Mesenchymal stem cell (in vitro differentiated cells and primary cell): ENCODE data around the gene NAALADL2.

Experiments
- DNase-seq: peaks from one replicate; pipeline ENCODE4 v3.0.0-alpha.2; 2013
- H2AFZ ChIP-seq: one replicate; pipeline ENCODE4 v1.6.1; 2013; ENCODE audit warnings: low read depth, mild to moderate bottlenecking, control low read depth, inconsistent platforms, low read length, moderate library complexity
- H2AK5ac ChIP-seq: 2 replicates; pipeline ENCODE4 v1.6.1; 2013; ENCODE audit warnings: low read length, moderate library complexity, mild to moderate bottlenecking, inconsistent platforms; ENCODE audit not compliant: severe bottlenecking
- H2BK120ac ChIP-seq: one replicate; pipeline ENCODE4 v1.6.1; 2013; ENCODE audit warnings: low read depth, mild to moderate bottlenecking, inconsistent platforms, low read length, moderate library complexity
- H2BK12ac ChIP-seq, 2 experiments: one replicate each; pipeline ENCODE4 v1.6.1; 2013; ENCODE audit warnings: inconsistent platforms in 2 of 2, low read length in 2 of 2, mild to moderate bottlenecking in 2 of 2, moderate library complexity in 2 of 2, control low read depth in 1 of 2
- H2BK15ac ChIP-seq: one replicate; pipeline ENCODE4 v1.6.1; 2013; ENCODE audit warnings: mild to moderate bottlenecking, low read depth, inconsistent platforms; ENCODE audit not compliant: poor library complexity, severe bottlenecking
- H2BK5ac ChIP-seq: 2 replicates; pipeline ENCODE4 v1.6.1; 2013; ENCODE audit warnings: low read depth, mild to moderate bottlenecking, low read length, control low read depth, inconsistent platforms; ENCODE audit not compliant: poor library complexity, severe bottlenecking
- H3K14ac ChIP-seq, 2 experiments: one replicate each; pipeline ENCODE4 v1.6.1; 2013; ENCODE audit warnings: inconsistent platforms in 2 of 2, low read length in 2 of 2, control low read depth in 1 of 2, mild to moderate bottlenecking in 1 of 2, moderate library complexity in 1 of 2
- H3K18ac ChIP-seq, 2 experiments: one replicate each; pipeline ENCODE4 v1.6.1; 2013; ENCODE audit warnings: inconsistent platforms in 2 of 2, low read length in 2 of 2, control low read depth in 1 of 2, low read depth in 1 of 2, mild to moderate bottlenecking in 1 of 2
- H3K23ac ChIP-seq, 2 experiments: one replicate each; pipeline ENCODE4 v1.6.1; 2013; ENCODE audit warnings: inconsistent platforms in 2 of 2, low read length in 2 of 2, mild to moderate bottlenecking in 2 of 2, moderate library complexity in 2 of 2, control low read depth in 1 of 2
- H3K27ac ChIP-seq: 2 replicates; pipeline ENCODE4 v1.5.1; 2013; ENCODE audit warnings: mild to moderate bottlenecking, moderate library complexity, low read length, control low read depth, inconsistent platforms; ENCODE audit not compliant: poor library complexity, severe bottlenecking
- H3K27me3 ChIP-seq, 2 experiments: 2 replicates each; pipeline versions ENCODE4 v1.6.1 to v1.7.0; 2013; ENCODE audit warnings: low read length in 2 of 2, mild to moderate bottlenecking in 2 of 2, moderate library complexity in 2 of 2, control low read depth in 1 of 2, inconsistent platforms in 1 of 2; ENCODE audit not compliant: control insufficient read depth in 1 of 2, insufficient read depth in 1 of 2
- H3K36me3 ChIP-seq, 2 experiments: 2 replicates each; pipeline versions ENCODE4 v1.6.1 to v1.7.0; 2013; ENCODE audit warnings: low read length in 2 of 2, control low read depth in 1 of 2, inconsistent platforms in 1 of 2, low read depth in 1 of 2, mild to moderate bottlenecking in 1 of 2; ENCODE audit not compliant: insufficient read depth in 2 of 2, control insufficient read depth in 1 of 2
- H3K4ac ChIP-seq, 2 experiments: one replicate each; pipeline ENCODE4 v1.6.1; 2013; ENCODE audit warnings: inconsistent platforms in 2 of 2, low read length in 2 of 2, mild to moderate bottlenecking in 2 of 2, moderate library complexity in 2 of 2, control low read depth in 1 of 2, low read depth in 1 of 2
- H3K4me1 ChIP-seq: 2 replicates; pipeline ENCODE4 v1.6.1; 2013; ENCODE audit warnings: low read depth, low read length, control low read depth; ENCODE audit not compliant: control insufficient read depth, insufficient read depth
- H3K4me2 ChIP-seq: 2 replicates; pipeline ENCODE4 v1.6.1; 2013; ENCODE audit warnings: low read length, mild to moderate bottlenecking, inconsistent platforms; ENCODE audit not compliant: poor library complexity, severe bottlenecking
- H3K4me3 ChIP-seq, 2 experiments: 2 replicates each; pipeline versions ENCODE4 v1.5.1 to v1.7.0; 2013; ENCODE audit warnings: low read length in 2 of 2, mild to moderate bottlenecking in 2 of 2, control low read depth in 1 of 2, low read depth in 1 of 2; ENCODE audit not compliant: insufficient read depth in 1 of 2
- H3K79me1 ChIP-seq: replicated peaks from 2 replicates; pipeline ENCODE4 v1.6.1; 2013; ENCODE audit warnings: mild to moderate bottlenecking, control low read depth, low read length, inconsistent platforms; ENCODE audit not compliant: poor library complexity, severe bottlenecking
- H3K9ac ChIP-seq: 2 replicates; pipeline ENCODE4 v1.7.0; 2013; ENCODE audit warnings: mild to moderate bottlenecking, low read length, moderate library complexity
- H3K9me3 ChIP-seq: 2 replicates; pipeline ENCODE4 v1.7.0; 2013; ENCODE audit warnings: mild to moderate bottlenecking, low read length; ENCODE audit not compliant: control insufficient read depth
- H4K8ac ChIP-seq: one replicate; pipeline ENCODE4 v1.6.1; 2013; ENCODE audit warnings: inconsistent platforms, mild to moderate bottlenecking, low read length, moderate library complexity
- H4K91ac ChIP-seq: one replicate; pipeline ENCODE4 v1.6.1; 2013; ENCODE audit warnings: mild to moderate bottlenecking, low read length, inconsistent platforms
- WGBS: methylation state at CpG from one replicate; pipeline ENCODE4 v1.1.7; 2013; ENCODE audit warnings: mixed read lengths; 5-methylcytosine and 5-hydroxymethylcytosine counted together

NAALADL2 gene

GRCh38 chr3:175591375-175591774, 732.2 kb downstream of the NAALADL2 start:
- H2BK12ac ChIP-seq: no peak overlapping the region
- no peak overlapping the region for H4K8ac ChIP-seq
- H3K4me1 ChIP-seq: no peaks in the 10 kb centered on the region
- no peak overlapping the region for H3K4ac ChIP-seq
- H3K79me1 ChIP-seq: no peaks in the 10 kb centered on the region
- H2BK5ac ChIP-seq: no peak overlapping the region
- H2BK15ac ChIP-seq: no peak overlapping the region
- no peak for DNase-seq
- H3K4me3 ChIP-seq: no peak overlapping the region
- no peak overlapping the region for H2BK120ac ChIP-seq
- H3K36me3 ChIP-seq: no peaks in the 10 kb centered on the region
- no peak overlapping the region for H3K14ac ChIP-seq
- H3K9me3 ChIP-seq: peaks cover 11% of the 10 kb centered on the region
- H4K91ac ChIP-seq: no peak overlapping the region
- H2AK5ac ChIP-seq: no peak overlapping the region
- H3K18ac ChIP-seq: no peak overlapping the region
- no peak overlapping the region for H3K9ac ChIP-seq
- H3K27ac ChIP-seq: no peak overlapping the region
- no peaks in the 10 kb centered on the region for H3K27me3 ChIP-seq
- H3K4me2 ChIP-seq: no peak overlapping the region
- H3K23ac ChIP-seq: no peak overlapping the region
- H2AFZ ChIP-seq: no peak overlapping the region
- WGBS: no CpG with 5 or more reads among the region's 1 CpG

GRCh38 chr3:175593331-175593730, 734.2 kb downstream of the NAALADL2 start:
- Histone ChIP-seq H3K4ac (no peak overlapping the region), H3K27me3 (no peaks in the 10 kb centered on the region), H2BK15ac (no peak overlapping the region), H4K8ac (no peak overlapping the region), H3K4me1 (no peaks in the 10 kb centered on the region), H3K9ac (no peak overlapping the region), H2BK5ac (no peak overlapping the region), H2AK5ac (no peak overlapping the region), H3K4me3 (no peak overlapping the region), H2AFZ (no peak overlapping the region), H3K4me2 (no peak overlapping the region), H3K14ac (no peak overlapping the region), H2BK12ac (no peak overlapping the region), H3K18ac (no peak overlapping the region), H3K23ac (no peak overlapping the region), H3K9me3 (peaks cover 11% of the 10 kb centered on the region), H4K91ac (no peak overlapping the region), H3K36me3 (no peaks in the 10 kb centered on the region), H3K79me1 (no peaks in the 10 kb centered on the region), H3K27ac (no peak overlapping the region), H2BK120ac (no peak overlapping the region)
- no CpG with 5 or more reads among the region's 1 CpG for WGBS
- no peak for DNase-seq

GRCh38 chr3:175598740-175599139, 739.6 kb downstream of the NAALADL2 start:
- Histone ChIP-seq H3K4ac (no peak overlapping the region), H4K8ac (no peak overlapping the region), H2BK15ac (no peak overlapping the region), H3K79me1 (no peaks in the 10 kb centered on the region), H3K27ac (no peak overlapping the region), H3K4me2 (no peak overlapping the region), H2AFZ (no peak overlapping the region), H3K14ac (no peak overlapping the region), H2AK5ac (no peak overlapping the region), H3K36me3 (no peaks in the 10 kb centered on the region), H3K18ac (no peak overlapping the region), H2BK12ac (no peak overlapping the region), H4K91ac (no peak overlapping the region), H3K23ac (no peak overlapping the region), H3K4me3 (no peak overlapping the region), H3K4me1 (no peaks in the 10 kb centered on the region), H2BK120ac (no peak overlapping the region), H2BK5ac (no peak overlapping the region), H3K27me3 (no peaks in the 10 kb centered on the region), H3K9me3 (peaks cover 11% of the 10 kb centered on the region), H3K9ac (no peak overlapping the region)
- 98% methylated on average over 4 of the region's 4 CpGs for WGBS
- DNase-seq: no peak

- Histone ChIP-seq H3K23ac (no peak overlapping the region), H3K9ac (no peak overlapping the region), H4K8ac (no peak overlapping the region), H3K4me2 (no peak overlapping the region), H3K36me3 (no peaks in the 10 kb centered on the region), H2AK5ac (no peak overlapping the region), H2BK12ac (no peak overlapping the region), H3K27me3 (no peaks in the 10 kb centered on the region), H3K4me3 (no peak overlapping the region), H2AFZ (no peak overlapping the region), H3K18ac (no peak overlapping the region), H3K79me1 (no peaks in the 10 kb centered on the region), H2BK15ac (no peak overlapping the region), H3K9me3 (no peaks in the 10 kb centered on the region), H3K4ac (no peak overlapping the region), H2BK120ac (no peak overlapping the region), H3K27ac (no peak overlapping the region), H4K91ac (no peak overlapping the region), H3K14ac (no peak overlapping the region), H3K4me1 (no peaks in the 10 kb centered on the region), H2BK5ac (no peak overlapping the region)
- no peak for DNase-seq
- no CpG with 5 or more reads among the region's 1 CpG for WGBS
Measured at GRCh38 chr3:175601521-175601920, 742.4 kb downstream of the NAALADL2 start.
